Measurements from ENCODE around the gene SURF2.

Gene SURF2

DNA sequence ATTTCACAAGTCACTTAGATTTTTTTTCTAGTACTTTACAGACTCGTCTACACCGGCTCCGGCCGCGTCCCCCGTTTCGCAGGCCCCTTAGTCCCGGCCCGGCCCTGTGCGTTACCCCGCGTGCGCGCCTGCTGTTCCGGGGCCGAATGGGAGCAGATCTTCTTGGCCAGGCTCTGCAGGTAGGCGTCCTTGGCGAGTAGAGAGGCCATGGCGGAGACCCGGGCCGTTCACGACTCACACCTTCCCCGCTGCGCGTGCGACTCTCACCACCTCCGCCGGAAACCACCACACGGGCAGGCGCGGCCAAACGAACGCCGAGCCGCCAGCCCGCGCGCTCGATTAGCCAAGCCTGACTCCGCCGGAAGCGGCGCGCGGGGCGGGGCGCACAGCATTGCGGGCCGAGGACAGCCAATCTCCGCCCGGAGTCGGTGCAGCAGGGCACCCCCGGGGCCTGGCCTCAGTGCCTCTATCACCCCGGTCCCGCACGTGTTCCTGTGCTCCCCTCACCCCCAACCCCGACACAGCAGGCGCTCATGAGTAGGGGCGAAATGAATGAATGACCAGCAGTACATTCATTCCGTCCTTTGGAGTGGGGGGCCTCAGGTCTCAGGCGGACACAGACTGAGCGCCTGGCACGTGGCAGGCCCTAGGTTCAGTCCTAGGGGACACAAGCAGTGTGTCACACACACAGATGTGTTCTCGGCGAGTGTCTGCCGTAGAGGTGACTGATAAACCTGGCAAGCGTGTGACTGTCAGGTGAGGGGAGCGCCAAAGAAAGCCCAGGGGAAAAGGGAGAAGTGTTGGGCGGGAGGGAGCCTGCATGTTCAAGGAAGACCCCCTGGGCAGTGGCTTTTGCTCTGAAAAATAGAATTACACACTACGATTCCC is 20.2 kb upstream of the SURF2 start, which contains the start of gene SURF6:
Gene SURF6 (minus strand): TSS at position 265 of the 888 bp plus-strand sequence. CDS start 56 bp downstream, at position 209.
- peak; percentile 90 to 93 for DNase-seq (ENCODE audit: low read depth in 2 of 2)

- no peak for DNase-seq (ENCODE audit: low read depth in 2 of 2)
These were observed 16.7 kb upstream of the SURF2 start for GRCh38 chr9:133339641-133340040.

GRCh38 chr9:133340256-133340655 is 16.1 kb upstream of the SURF2 start:
- no peak for DNase-seq (ENCODE audit: low read depth in 2 of 2)

DNA sequence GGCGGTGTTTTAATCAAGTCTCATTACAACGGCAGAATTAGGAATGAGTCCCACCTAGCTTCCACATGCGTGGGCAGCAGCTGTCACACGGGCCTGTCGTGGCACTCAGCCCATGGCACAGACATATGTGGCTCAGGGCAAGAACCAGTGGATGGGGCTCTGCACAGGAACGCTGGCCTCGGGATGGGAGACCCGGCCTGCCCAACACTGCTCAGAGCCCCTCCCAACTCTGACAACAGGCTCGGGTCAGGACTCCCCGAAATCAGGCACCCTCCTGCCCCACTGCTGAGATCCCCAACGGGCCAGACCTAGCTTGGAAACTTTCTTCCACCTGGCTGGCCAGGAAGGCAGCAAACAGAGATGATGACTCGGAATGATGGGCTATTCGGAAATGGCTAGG is 15.4 kb upstream of the SURF2 start:
- DNase-seq (ENCODE audit: low read depth in 2 of 2): no peak

GRCh38 chr9:133341369-133342068 is 14.8 kb upstream of the SURF2 start:
- no peak for DNase-seq (ENCODE audit: low read depth in 2 of 2)

GRCh38 chr9:133342069-133342406 is 14.3 kb upstream of the SURF2 start:
- no peak for DNase-seq (ENCODE audit: low read depth in 2 of 2)

DNA sequence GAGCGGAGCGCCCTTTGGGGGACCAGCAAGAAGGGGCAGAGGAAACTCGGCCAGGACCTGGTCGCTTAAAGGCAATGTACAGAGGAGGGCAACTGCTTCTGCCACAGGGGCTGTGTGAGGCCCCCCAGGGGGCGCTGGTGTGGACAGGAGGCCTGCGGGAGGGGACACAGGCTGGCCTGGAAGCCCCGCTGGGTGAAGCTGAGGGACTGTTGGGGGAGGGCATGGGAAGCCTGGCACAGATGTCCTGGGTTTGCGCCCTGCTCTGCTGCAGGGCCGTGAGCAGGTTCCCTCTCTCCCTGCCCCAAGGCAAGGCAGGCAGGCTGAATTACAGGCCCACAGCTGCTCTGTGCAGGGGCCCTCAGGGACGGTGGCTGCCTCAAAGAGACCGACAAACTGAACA is 13.8 kb upstream of the SURF2 start:
- DNase-seq (ENCODE audit: low read depth in 2 of 2): no peak

GRCh38 chr9:133344071-133344470 is 12.3 kb upstream of the SURF2 start:
- no peak for DNase-seq (ENCODE audit: low read depth in 2 of 2)

GRCh38 chr9:133344979-133345378 is 11.4 kb upstream of the SURF2 start:
- no peak for DNase-seq (ENCODE audit: low read depth in 2 of 2)

DNA sequence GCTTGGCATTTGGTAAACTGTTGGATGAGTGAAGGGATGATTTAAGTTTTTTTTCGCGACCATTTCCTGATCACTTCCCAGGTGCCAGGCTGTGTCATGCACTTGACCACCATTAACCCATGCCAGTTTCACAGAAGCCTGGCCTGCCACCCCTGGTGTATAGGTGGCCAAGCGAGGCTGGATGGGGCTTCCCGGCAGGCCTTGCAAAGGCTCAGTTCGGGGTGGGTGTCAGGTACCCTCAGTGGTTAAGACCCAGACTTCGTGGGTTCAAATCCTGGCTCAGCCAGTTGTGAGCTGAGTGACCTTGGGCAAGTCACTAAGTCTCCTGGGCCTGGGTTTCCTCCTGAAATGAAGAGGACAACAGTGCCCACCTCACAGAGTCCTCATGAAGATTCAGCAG is 10.8 kb upstream of the SURF2 start:
- DNase-seq (ENCODE audit: low read depth in 2 of 2): no peak

GRCh38 chr9:133346021-133346785 is 10.1 kb upstream of the SURF2 start:
- no peak for DNase-seq (ENCODE audit: low read depth in 2 of 2)

DNA sequence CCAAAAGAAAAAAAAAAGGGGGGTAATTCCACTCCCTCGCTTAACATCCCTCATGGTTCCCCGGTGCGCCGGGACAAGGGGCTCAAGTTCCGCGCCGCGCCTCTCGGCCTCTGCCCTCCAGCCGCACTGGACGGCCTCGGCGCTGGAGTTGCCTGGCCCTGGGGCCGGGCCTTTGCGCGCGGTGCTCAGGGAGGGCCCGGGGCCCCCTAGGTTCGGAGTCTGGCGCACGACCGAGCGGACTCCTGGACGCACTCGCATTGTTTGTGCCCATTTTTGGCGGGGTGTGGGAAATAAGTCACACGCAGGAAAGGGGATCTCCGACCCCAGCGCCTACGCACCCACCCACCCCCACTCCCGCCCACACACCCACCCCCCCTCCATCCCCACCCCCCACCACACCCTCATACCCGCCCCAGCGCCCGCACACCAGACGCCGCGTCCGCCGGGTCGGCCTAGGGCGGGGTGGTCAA is 8.8 kb upstream of the SURF2 start:
- peak; percentile 36 to 47 for DNase-seq (ENCODE audit: low read depth in 2 of 2)

- DNase-seq (ENCODE audit: low read depth in 2 of 2): peak; percentile 84 to 89
These were observed 8.2 kb upstream of the SURF2 start, which contains the start of the genes MED22 and RPL7A for GRCh38 chr9:133347985-133348717. MED22 (minus strand) TSS chr9:133348131; CDS start chr9:133346662, 1,469 bp downstream. RPL7A (plus strand) TSS chr9:133348218; CDS start chr9:133348244, 26 bp downstream.

GRCh38 chr9:133348718-133349573 is 7.4 kb upstream of the SURF2 start:
- DNase-seq (ENCODE audit: low read depth in 2 of 2): no peak

- no peak for DNase-seq (ENCODE audit: low read depth in 2 of 2)
These were observed 6.3 kb upstream of the SURF2 start for GRCh38 chr9:133349965-133350616.

GRCh38 chr9:133351526-133351907 is 4.8 kb upstream of the SURF2 start:
- DNase-seq (ENCODE audit: low read depth in 2 of 2): no peak

GRCh38 chr9:133351908-133352634 is 4.3 kb upstream of the SURF2 start:
- DNase-seq (ENCODE audit: low read depth in 2 of 2): peak in 1 of 2 donors; percentile 38

GRCh38 chr9:133352635-133353340 is 3.6 kb upstream of the SURF2 start:
- DNase-seq (ENCODE audit: low read depth in 2 of 2): no peak
